Activated T-helper 1 cell treated with anti-CD3 and anti-CD28 coated beads, Interleukin-12 subunit alpha, Interleukin-12 subunit beta, Interleukin-2, Interleukin-4 antibody, amounts not matched to agents 30 ng/mL and 10 ng/mL and 1 ng/mL, durations not matched to agents 14 hours and 24 hours and 36 hours (primary cell): Measurements from ENCODE around the gene HOMEZ. TPM values are rescaled to one million over a fixed set of nuclear protein-coding genes. Genes with fewer than 3 reads are reported as not detected.
"Not testable (repeated sequence)": the region's sequence is repeated elsewhere in the genome, so short reads cannot be mapped to it uniquely, and the experiment has no call there.

ENCODE experiments used
- DNase-seq: peaks from one replicate; pipeline ENCODE4 v3.0.0; 2021; ENCODE audit warnings: low spot score
- H3K27ac Mint-ChIP-seq: one replicate; pipeline ENCODE4 v1.8.0; 2021; ENCODE audit warnings: mild to moderate bottlenecking, mixed read lengths
- H3K27me3 Mint-ChIP-seq: one replicate; pipeline ENCODE4 v1.8.0; 2022; ENCODE audit warnings: mild to moderate bottlenecking, moderate library complexity, mixed read lengths; ENCODE audit not compliant: insufficient read depth
- H3K36me3 Mint-ChIP-seq: one replicate; pipeline ENCODE4 v1.8.0; 2021; ENCODE audit warnings: low read depth, mixed read lengths
- H3K4me1 Mint-ChIP-seq: one replicate; pipeline ENCODE4 v1.8.0; 2021; ENCODE audit warnings: low read depth, mixed read lengths
- H3K4me3 Mint-ChIP-seq: one replicate; pipeline ENCODE4 v1.8.0; 2021; ENCODE audit warnings: mild to moderate bottlenecking, moderate library complexity, mixed read lengths
- H3K9me3 Mint-ChIP-seq: one replicate; pipeline ENCODE4 v1.8.0; 2021; ENCODE audit warnings: mixed read lengths
- intact Hi-C: fragments of 100-400 bp; cut with micrococcal nuclease; formaldehyde crosslinking; loops from one replicate; pipeline ENCODE4 v1.15.1; 2024
- total RNA-seq: library from RNA; stranded (reverse); gene quantifications from 2 replicates; pipeline ENCODE4 v1.2.3, GENCODE V29; 2022

HOMEZ gene
- 10.9 and 12.2 TPM in 2 replicates for total RNA-seq

- peaks cover 26% of the 10 kb centered on the region for H3K4me1 Mint-ChIP-seq
- no peaks in the 10 kb centered on the region for H3K9me3 Mint-ChIP-seq
- peak within 1 kb of the TSS; percentile 99 for H3K4me3 Mint-ChIP-seq
- no peaks in the 10 kb centered on the region for H3K27me3 Mint-ChIP-seq
- DNase-seq: peak; percentile 98
- intact Hi-C loops: loop anchor here (1.0 to 2.0 kb wide), 8 partner anchors 9 to 279 kb away; partner anchors contain the start of genes ACIN1, C14orf119, NGDN and PABPN1
- peak within 1 kb of the TSS; percentile 95 for H3K27ac Mint-ChIP-seq
- H3K36me3 Mint-ChIP-seq: peaks cover 6% of the 10 kb centered on the region
Measured at GRCh38 chr14:23286020-23286901, at the start of gene HOMEZ. HOMEZ (minus strand) TSS chr14:23286132; CDS start chr14:23285952, 180 bp downstream.

GRCh38 chr14:23335623-23336022, 49.7 kb upstream of the HOMEZ start:
- intact Hi-C loops: no loop called here
- Mint-ChIP-seq H3K9me3 (no peaks in the 10 kb centered on the region), H3K4me3 (no peak overlapping the region), H3K27me3 (peaks cover 27% of the 10 kb centered on the region), H3K36me3 (no peaks in the 10 kb centered on the region), H3K27ac (no peak overlapping the region), H3K4me1 (no peaks in the 10 kb centered on the region)
- no peak for DNase-seq

GRCh38 chr14:23327947-23328744, 42.2 kb upstream of the HOMEZ start:
- no peaks in the 10 kb centered on the region for H3K9me3 Mint-ChIP-seq

GRCh38 chr14:23326491-23327332, 40.8 kb upstream of the HOMEZ start:
- Mint-ChIP-seq H3K9me3 (no peaks in the 10 kb centered on the region), H3K4me1 (peaks cover 14% of the 10 kb centered on the region), H3K36me3 (peaks cover 37% of the 10 kb centered on the region), H3K4me3 (no peak overlapping the region), H3K27ac (no peak overlapping the region), H3K27me3 (no peaks in the 10 kb centered on the region)
- no peak for DNase-seq
- intact Hi-C loops: loop anchor here (10.0 kb wide), 4 partner anchors 562 to 1108 kb away; partner anchors contain the start of genes DCAF11, EMC9, NRL and OXA1L

More at GRCh38 chr14:23327947-23328744, 42.2 kb upstream of the HOMEZ start:
- intact Hi-C loops: loop anchor here (1.0 to 10.0 kb wide), 8 partner anchors 25 to 1107 kb away; partner anchors contain the start of genes DCAF11, EMC9, NGDN and NRL
- peaks cover 25% of the 10 kb centered on the region for H3K36me3 Mint-ChIP-seq
- DNase-seq: peak; percentile 47
- no peak overlapping the region for H3K4me3 Mint-ChIP-seq
- H3K4me1 Mint-ChIP-seq: peaks cover 4% of the 10 kb centered on the region
- H3K27ac Mint-ChIP-seq: no peak overlapping the region
- H3K27me3 Mint-ChIP-seq: peaks cover under 1% of the 10 kb centered on the region

- peaks cover 16% of the 10 kb centered on the region for H3K4me1 Mint-ChIP-seq
- not testable (repeated sequence) for H3K27ac Mint-ChIP-seq, DNase-seq, H3K9me3 Mint-ChIP-seq, H3K27me3 Mint-ChIP-seq, H3K4me3 Mint-ChIP-seq
- intact Hi-C loops: loop anchor here (10.0 kb wide), 4 partner anchors 561 to 1109 kb away; partner anchors contain the start of genes DCAF11, EMC9, NRL and OXA1L
- peaks cover 37% of the 10 kb centered on the region for H3K36me3 Mint-ChIP-seq
Measured at GRCh38 chr14:23325746-23326145, 39.8 kb upstream of the HOMEZ start.

- Mint-ChIP-seq H3K27me3 (no peaks in the 10 kb centered on the region), H3K36me3 (peaks cover 38% of the 10 kb centered on the region), H3K9me3 (no peaks in the 10 kb centered on the region), H3K27ac (no peak overlapping the region), H3K4me3 (no peak overlapping the region), H3K4me1 (peaks cover 24% of the 10 kb centered on the region)
- DNase-seq: no peak
- intact Hi-C loops: loop anchor here (10.0 kb wide), 4 partner anchors 560 to 1110 kb away; partner anchors contain the start of genes DCAF11, EMC9, NRL and OXA1L
Measured at GRCh38 chr14:23324993-23325392, 39.1 kb upstream of the HOMEZ start.

- Mint-ChIP-seq H3K27ac (no peak overlapping the region), H3K4me3 (no peak overlapping the region), H3K27me3 (no peaks in the 10 kb centered on the region), H3K4me1 (peaks cover 29% of the 10 kb centered on the region), H3K9me3 (peaks cover 5% of the 10 kb centered on the region), H3K36me3 (peaks cover 43% of the 10 kb centered on the region)
- DNase-seq: no peak
- intact Hi-C loops: loop anchor here (10.0 kb wide), 4 partner anchors 560 to 1110 kb away; partner anchors contain the start of genes DCAF11, EMC9, NRL and OXA1L
Measured at GRCh38 chr14:23324455-23324846, 38.5 kb upstream of the HOMEZ start.

GRCh38 chr14:23323838-23324454, 38.0 kb upstream of the HOMEZ start:
- Mint-ChIP-seq H3K36me3 (peaks cover 43% of the 10 kb centered on the region), H3K27me3 (no peaks in the 10 kb centered on the region), H3K27ac (no peak overlapping the region), H3K4me1 (peaks cover 30% of the 10 kb centered on the region), H3K4me3 (no peak overlapping the region), H3K9me3 (peaks cover 5% of the 10 kb centered on the region)
- no peak for DNase-seq
- intact Hi-C loops: loop anchor here (10.0 kb wide), 4 partner anchors 559 to 1111 kb away; partner anchors contain the start of genes DCAF11, EMC9, NRL and OXA1L

- Mint-ChIP-seq H3K36me3 (peaks cover 43% of the 10 kb centered on the region), H3K9me3 (peaks cover 5% of the 10 kb centered on the region), H3K27ac (peak overlapping the region; percentile 96), H3K4me1 (peaks cover 30% of the 10 kb centered on the region), H3K27me3 (no peaks in the 10 kb centered on the region), H3K4me3 (peak overlapping the region; percentile 97)
- intact Hi-C loops: loop anchor here (1.0 to 10.0 kb wide), 5 partner anchors 58 to 1112 kb away; partner anchors contain the start of genes DCAF11, EMC9, NRL and OXA1L
- DNase-seq: no peak
Measured at GRCh38 chr14:23322568-23323517, 36.9 kb upstream of the HOMEZ start.

GRCh38 chr14:23321572-23322547, 35.9 kb upstream of the HOMEZ start:
- Mint-ChIP-seq H3K27me3 (no peaks in the 10 kb centered on the region), H3K4me1 (peaks cover 30% of the 10 kb centered on the region), H3K36me3 (peaks cover 43% of the 10 kb centered on the region), H3K27ac (peak overlapping the region; percentile 96), H3K9me3 (peaks cover 5% of the 10 kb centered on the region), H3K4me3 (peak overlapping the region; percentile 97)
- intact Hi-C loops: loop anchor here (1.0 to 10.0 kb wide), 13 partner anchors 21 to 1113 kb away; partner anchors contain the start of genes ACIN1, C14orf119, DCAF11 and EMC9
- DNase-seq: peak; percentile 42
